DOHH2 (cell line): ENCODE measurements around the gene RASAL3.

ENCODE experiments used
- CTCF ChIP-seq: fragments of 200-600 bp; sonication (generic); IDR thresholded peaks from one replicate; pipeline ENCODE4 v1.5.1; 2014; ENCODE audit warnings: antibody characterized with exemption, mild to moderate bottlenecking, low read depth, low read length; ENCODE audit not compliant: poor library complexity, severe bottlenecking
- EZH2phosphoT487 ChIP-seq: fragments of 200-600 bp; sonication (generic); IDR thresholded peaks from 2 replicates; pipeline ENCODE4 v1.6.1; 2017; ENCODE audit warnings: borderline replicate concordance, mild to moderate bottlenecking, antibody characterized with exemption, low read length, moderate library complexity, mixed read lengths

DNA sequence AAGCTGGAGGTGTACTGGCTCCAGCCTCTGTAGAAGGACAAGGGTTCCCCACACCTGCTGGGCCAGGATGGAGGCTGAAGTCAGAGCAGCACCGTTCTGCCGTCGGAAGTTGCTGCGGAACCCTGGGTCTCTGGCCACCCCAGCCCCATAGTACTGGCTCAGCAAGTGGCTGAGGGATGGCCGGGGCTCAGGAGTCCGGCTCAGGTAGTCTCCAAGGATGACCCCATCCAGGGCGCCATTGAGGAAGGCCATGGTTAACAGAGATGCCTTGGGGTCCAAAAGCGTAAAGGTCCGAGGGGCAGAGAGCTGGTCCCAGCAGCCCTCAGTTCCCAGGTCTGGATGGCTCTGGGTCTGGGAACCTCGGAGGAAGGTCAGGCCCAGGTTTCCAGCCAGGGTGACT is 11.3 kb upstream of the RASAL3 start:
- TF ChIP-seq CTCF (no peak), EZH2phosphoT487 (no peak)
